ENCODE measurements around the gene SLCO3A1.

Gene SLCO3A1

DNA sequence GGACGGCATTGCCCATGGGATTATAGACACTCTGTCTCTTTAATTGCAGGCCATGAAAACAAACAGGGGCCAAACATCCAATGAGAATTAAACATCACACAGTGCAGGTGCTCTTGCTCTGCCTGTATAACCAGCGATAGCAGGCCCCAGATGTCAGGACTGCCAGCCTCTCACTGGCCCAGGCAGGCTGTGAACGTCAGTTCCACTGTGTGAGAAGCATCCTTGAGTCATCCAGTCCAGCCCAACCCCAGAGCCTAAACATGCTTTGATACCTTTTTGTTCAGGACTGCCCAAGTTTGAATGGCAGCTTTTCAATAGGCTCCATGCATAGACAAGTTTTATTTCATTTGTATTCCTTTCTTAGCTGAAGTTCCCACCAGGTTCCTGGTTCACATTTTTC lies 189.8 kb downstream of the SLCO3A1 start:
- Histone ChIP-seq H3K27ac (ENCODE audit: low read depth, low read length) (no peak overlapping the region), H3K9ac (ENCODE audit: low read depth, low read length) (no peak overlapping the region), H3K27me3 (ENCODE audit: insufficient read depth, low read length) (no peaks in the 10 kb centered on the region), H3K4me1 (ENCODE audit: insufficient read depth, low read length) (no peaks in the 10 kb centered on the region), H3K36me3 (ENCODE audit: insufficient read depth, low read length) (no peaks in the 10 kb centered on the region), H3K9me3 (ENCODE audit: insufficient read depth, low read depth, low read length) (no peaks in the 10 kb centered on the region; the same call in 1 of the 2 replicates), H3K4me3 (ENCODE audit: low read length) (no peak overlapping the region)
- WGBS, result 93% methylated on average over 3 of the region's 3 CpGs

DNA sequence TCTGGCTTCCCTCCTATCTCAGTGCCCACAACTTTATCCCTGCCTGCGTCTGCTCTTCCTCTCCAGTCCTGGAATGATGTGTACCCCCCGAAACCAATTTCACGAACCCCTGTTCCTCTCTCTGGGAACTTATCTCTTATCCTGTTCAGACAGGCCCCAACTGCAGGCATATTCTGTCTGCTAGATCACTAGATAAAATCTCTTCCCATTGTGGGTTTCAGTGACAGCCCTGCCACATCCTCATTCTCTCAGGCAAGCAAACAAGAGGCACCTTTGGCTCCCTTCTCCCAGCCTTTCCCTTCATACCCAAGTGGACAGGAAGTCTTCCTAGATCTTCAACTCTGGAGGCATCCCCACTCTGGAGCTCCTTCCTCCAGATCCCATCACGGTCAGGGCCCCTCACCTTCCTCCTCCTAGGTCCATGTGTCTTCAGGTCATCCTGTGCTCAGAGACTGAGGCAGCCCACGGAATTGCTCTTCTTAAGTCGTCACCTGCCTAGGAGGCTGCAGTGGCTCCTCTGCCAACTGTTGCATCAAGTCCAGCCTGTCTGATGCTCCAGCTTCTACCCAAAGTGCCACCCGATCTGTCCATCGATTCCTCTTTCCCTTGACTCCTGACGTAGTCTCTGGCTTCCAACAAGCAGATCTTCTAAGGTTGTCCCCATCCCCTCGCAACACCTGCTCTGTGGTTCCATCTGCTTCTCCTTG lies 190.8 kb downstream of the SLCO3A1 start:
- H3K9ac ChIP-seq (ENCODE audit: low read depth, low read length), result no peak overlapping the region
- 93% methylated on average over 10 of the region's 10 CpGs for WGBS
- no peaks in the 10 kb centered on the region for H3K36me3 ChIP-seq (ENCODE audit: insufficient read depth, low read length)
- H3K4me1 ChIP-seq (ENCODE audit: insufficient read depth, low read length), result no peaks in the 10 kb centered on the region
- no peaks in the 10 kb centered on the region; the same call in 1 of the 2 replicates for H3K9me3 ChIP-seq (ENCODE audit: insufficient read depth, low read depth, low read length)
- H3K27ac ChIP-seq (ENCODE audit: low read depth, low read length), result no peak overlapping the region
- no peaks in the 10 kb centered on the region for H3K27me3 ChIP-seq (ENCODE audit: insufficient read depth, low read length)
- no peak overlapping the region for H3K4me3 ChIP-seq (ENCODE audit: low read length)

GRCh38 chr15:92047900-92048299 lies 194.4 kb downstream of the SLCO3A1 start:
- Histone ChIP-seq H3K4me1 (ENCODE audit: insufficient read depth, low read length) (no peaks in the 10 kb centered on the region), H3K4me3 (ENCODE audit: low read length) (no peak overlapping the region), H3K9ac (ENCODE audit: low read depth, low read length) (no peak overlapping the region), H3K27ac (ENCODE audit: low read depth, low read length) (no peak overlapping the region), H3K27me3 (ENCODE audit: insufficient read depth, low read length) (no peaks in the 10 kb centered on the region), H3K9me3 (ENCODE audit: insufficient read depth, low read depth, low read length) (no peaks in the 10 kb centered on the region), H3K36me3 (ENCODE audit: insufficient read depth, low read length) (no peaks in the 10 kb centered on the region)
- 97% methylated on average over 4 of the region's 4 CpGs for WGBS

GRCh38 chr15:92048739-92049138 lies 195.2 kb downstream of the SLCO3A1 start:
- Histone ChIP-seq H3K4me3 (ENCODE audit: low read length) (no peak overlapping the region), H3K9ac (ENCODE audit: low read depth, low read length) (no peak overlapping the region), H3K27ac (ENCODE audit: low read depth, low read length) (no peak overlapping the region), H3K27me3 (ENCODE audit: insufficient read depth, low read length) (no peaks in the 10 kb centered on the region), H3K9me3 (ENCODE audit: insufficient read depth, low read depth, low read length) (no peaks in the 10 kb centered on the region), H3K36me3 (ENCODE audit: insufficient read depth, low read length) (no peaks in the 10 kb centered on the region), H3K4me1 (ENCODE audit: insufficient read depth, low read length) (no peaks in the 10 kb centered on the region)
- WGBS, result 95% methylated on average over 7 of the region's 7 CpGs

DNA sequence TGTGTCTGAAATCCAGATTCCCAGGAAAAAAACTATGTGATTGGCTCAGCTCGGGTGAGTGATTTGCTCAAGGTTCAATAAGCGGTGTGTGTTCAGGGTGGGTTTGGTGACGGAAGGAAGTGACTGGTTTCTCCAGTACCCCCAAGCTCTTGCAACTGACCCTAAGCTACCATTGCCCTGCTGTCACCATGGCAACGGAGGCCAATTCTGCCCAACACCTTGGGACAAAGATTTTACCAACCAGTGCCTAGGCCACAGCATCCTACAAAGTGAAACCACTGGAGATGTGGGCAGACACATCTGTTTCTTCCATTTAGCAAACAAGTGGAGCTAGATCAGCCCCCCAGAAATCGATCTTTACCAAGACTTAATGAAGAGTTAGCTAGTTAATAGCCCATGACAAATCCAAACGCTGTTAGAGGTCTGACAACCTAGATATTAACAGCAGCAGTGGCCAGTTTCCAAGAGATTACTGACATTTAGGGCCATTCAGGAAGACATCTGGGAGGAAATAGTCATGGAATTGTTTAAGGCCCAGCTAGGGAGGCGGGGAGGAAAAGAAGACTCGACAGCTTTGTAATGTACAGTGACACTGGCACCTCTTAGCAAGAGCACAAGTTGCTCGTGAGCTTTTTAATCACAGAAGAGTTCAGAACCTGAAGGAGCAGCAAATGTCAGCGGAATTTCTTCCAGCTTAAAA lies 195.9 kb downstream of the SLCO3A1 start:
- WGBS, result 89% methylated on average over 10 of the region's 10 CpGs

DNA sequence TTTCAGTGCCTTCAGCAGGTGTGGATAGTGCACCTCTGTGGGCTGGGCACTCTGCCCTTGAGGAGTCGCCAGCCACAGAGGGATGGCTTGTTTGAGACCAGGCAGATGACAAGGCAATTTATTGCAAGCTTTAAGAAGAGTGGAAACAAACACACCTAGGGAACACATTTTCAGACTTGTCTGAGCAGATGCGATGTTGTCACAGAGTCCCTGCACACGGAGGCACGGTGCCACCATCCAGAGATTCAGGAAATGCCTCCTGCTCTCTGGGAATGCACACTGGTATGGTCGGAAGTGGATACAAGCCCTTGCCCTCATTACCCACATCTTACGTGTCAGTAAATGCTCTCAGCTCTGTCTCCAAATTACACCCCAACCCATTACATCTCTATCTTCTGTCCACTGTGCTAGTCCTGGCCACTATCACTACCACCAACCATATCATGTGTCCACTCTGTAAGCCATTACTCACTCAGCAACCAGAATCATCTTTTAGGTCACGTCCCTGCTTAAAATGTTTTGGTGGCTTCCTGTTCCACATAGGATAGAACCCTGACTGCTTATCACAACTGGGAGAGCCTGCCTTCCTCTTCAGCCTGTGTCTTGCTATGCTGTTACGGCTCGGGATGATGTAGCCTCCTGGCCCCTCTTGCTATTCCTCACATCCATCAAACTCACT lies 196.9 kb downstream of the SLCO3A1 start:
- Histone ChIP-seq H3K27ac (ENCODE audit: low read depth, low read length) (no peak overlapping the region), H3K4me3 (ENCODE audit: low read length) (no peak overlapping the region), H3K4me1 (ENCODE audit: insufficient read depth, low read length) (no peaks in the 10 kb centered on the region), H3K9me3 (ENCODE audit: insufficient read depth, low read depth, low read length) (no peaks in the 10 kb centered on the region), H3K9ac (ENCODE audit: low read depth, low read length) (no peak overlapping the region), H3K27me3 (ENCODE audit: insufficient read depth, low read length) (no peaks in the 10 kb centered on the region), H3K36me3 (ENCODE audit: insufficient read depth, low read length) (no peaks in the 10 kb centered on the region)
- WGBS, result 91% methylated on average over 9 of the region's 9 CpGs

More for the DNA sequence above, 195.9 kb downstream of the SLCO3A1 start:
- Histone ChIP-seq H3K4me1 (ENCODE audit: insufficient read depth, low read length) (no peaks in the 10 kb centered on the region), H3K9me3 (ENCODE audit: insufficient read depth, low read depth, low read length) (no peaks in the 10 kb centered on the region), H3K9ac (ENCODE audit: low read depth, low read length) (no peak overlapping the region), H3K36me3 (ENCODE audit: insufficient read depth, low read length) (no peaks in the 10 kb centered on the region), H3K27ac (ENCODE audit: low read depth, low read length) (no peak overlapping the region), H3K4me3 (ENCODE audit: low read length) (no peak overlapping the region), H3K27me3 (ENCODE audit: insufficient read depth, low read length) (no peaks in the 10 kb centered on the region)

DNA sequence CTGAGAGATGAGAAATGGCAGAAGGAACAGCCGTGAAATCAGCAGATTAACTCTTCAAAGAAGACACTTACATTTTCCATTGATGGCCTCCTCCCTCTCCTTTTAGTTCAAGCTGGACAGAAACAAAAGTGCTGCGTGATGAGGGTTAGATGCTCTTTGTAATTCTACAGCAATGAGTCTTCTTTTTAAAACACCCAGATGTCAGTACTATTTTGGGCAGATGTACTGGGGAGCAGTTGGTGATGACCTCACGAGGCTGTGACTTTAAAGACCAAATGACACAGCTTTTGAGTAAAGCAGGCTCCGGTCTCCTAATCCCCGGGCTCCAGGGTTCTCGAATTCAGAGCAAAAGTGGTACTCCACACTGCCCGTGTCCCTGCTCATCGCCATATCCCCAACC lies 198.2 kb downstream of the SLCO3A1 start:
- no peak overlapping the region for H3K27ac ChIP-seq (ENCODE audit: low read depth, low read length)
- no peaks in the 10 kb centered on the region for H3K36me3 ChIP-seq (ENCODE audit: insufficient read depth, low read length)
- H3K4me1 ChIP-seq (ENCODE audit: insufficient read depth, low read length), result no peaks in the 10 kb centered on the region
- no peak overlapping the region for H3K4me3 ChIP-seq (ENCODE audit: low read length)
- H3K27me3 ChIP-seq (ENCODE audit: insufficient read depth, low read length), result no peaks in the 10 kb centered on the region
- 89% methylated on average over 7 of the region's 8 CpGs for WGBS
- no peaks in the 10 kb centered on the region for H3K9me3 ChIP-seq (ENCODE audit: insufficient read depth, low read depth, low read length)
- no peak overlapping the region for H3K9ac ChIP-seq (ENCODE audit: low read depth, low read length)

- no peaks in the 10 kb centered on the region for H3K4me1 ChIP-seq (ENCODE audit: insufficient read depth, low read length)
- H3K9ac ChIP-seq (ENCODE audit: low read depth, low read length), result no peak overlapping the region
- no peak overlapping the region for H3K4me3 ChIP-seq (ENCODE audit: low read length)
- H3K27me3 ChIP-seq (ENCODE audit: insufficient read depth, low read length), result no peaks in the 10 kb centered on the region
- no peaks in the 10 kb centered on the region for H3K9me3 ChIP-seq (ENCODE audit: insufficient read depth, low read depth, low read length)
- WGBS, result 78% methylated on average over 5 of the region's 5 CpGs
- no peaks in the 10 kb centered on the region for H3K36me3 ChIP-seq (ENCODE audit: insufficient read depth, low read length)
- no peak overlapping the region for H3K27ac ChIP-seq (ENCODE audit: low read depth, low read length)
Observed at GRCh38 chr15:92053753-92054316, 200.3 kb downstream of the SLCO3A1 start.

- H3K27me3 ChIP-seq (ENCODE audit: insufficient read depth, low read length), result no peaks in the 10 kb centered on the region
- no peak overlapping the region for H3K27ac ChIP-seq (ENCODE audit: low read depth, low read length)
- no peaks in the 10 kb centered on the region for H3K36me3 ChIP-seq (ENCODE audit: insufficient read depth, low read length)
- no peak overlapping the region for H3K9ac ChIP-seq (ENCODE audit: low read depth, low read length)
- H3K4me1 ChIP-seq (ENCODE audit: insufficient read depth, low read length), result no peaks in the 10 kb centered on the region
- 67% methylated on average over 4 of the region's 4 CpGs for WGBS
- H3K4me3 ChIP-seq (ENCODE audit: low read length), result no peak overlapping the region
- H3K9me3 ChIP-seq (ENCODE audit: insufficient read depth, low read depth, low read length), result no peaks in the 10 kb centered on the region
Observed at GRCh38 chr15:92056875-92057274, 203.4 kb downstream of the SLCO3A1 start.

GRCh38 chr15:92059036-92059970 lies 205.8 kb downstream of the SLCO3A1 start:
- H3K4me1 ChIP-seq (ENCODE audit: insufficient read depth, low read length), result no peaks in the 10 kb centered on the region
- H3K9ac ChIP-seq (ENCODE audit: low read depth, low read length), result no peak overlapping the region
- no peaks in the 10 kb centered on the region for H3K9me3 ChIP-seq (ENCODE audit: insufficient read depth, low read depth, low read length)
- H3K36me3 ChIP-seq (ENCODE audit: insufficient read depth, low read length), result no peaks in the 10 kb centered on the region
- H3K27me3 ChIP-seq (ENCODE audit: insufficient read depth, low read length), result no peaks in the 10 kb centered on the region
- no peak overlapping the region for H3K27ac ChIP-seq (ENCODE audit: low read depth, low read length)
- H3K4me3 ChIP-seq (ENCODE audit: low read length), result no peak overlapping the region
- WGBS, result 95% methylated on average over 15 of the region's 15 CpGs
